ENCODE measurements around the gene C1orf226. TPM values are rescaled to one million over a fixed set of nuclear protein-coding genes. Genes with fewer than 3 reads are reported as not detected.

C1orf226 gene
- total RNA-seq, 4 donors from 2014 or later, result 1.3 to 24.4 (median 4.8) TPM

DNA sequence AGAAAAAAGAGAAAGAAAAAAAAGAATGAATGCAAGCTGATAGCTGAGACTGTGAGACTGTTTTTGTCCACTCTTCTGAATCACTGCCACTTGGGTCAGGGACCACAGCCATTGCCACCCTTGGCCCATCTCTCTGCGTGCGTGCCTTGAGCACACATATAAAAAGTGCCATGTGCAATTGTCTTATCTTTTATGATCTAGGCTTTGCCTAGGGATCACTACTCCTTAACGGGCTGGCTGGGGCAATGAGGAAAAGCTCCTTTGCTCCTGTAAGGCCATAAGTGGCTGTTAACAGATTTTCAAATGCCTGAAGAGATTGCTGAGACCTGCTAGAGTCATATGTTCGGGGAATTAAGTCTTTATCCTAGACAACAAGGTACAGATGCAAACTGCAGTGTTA, 13.1 kb upstream of the C1orf226 start:
- Histone ChIP-seq H3K36me3 (no peaks in the 10 kb centered on the region), H3K4me1 (no peaks in the 10 kb centered on the region), H3K9me3 (no peaks in the 10 kb centered on the region), H3K27me3 (no peaks in the 10 kb centered on the region), H3K4me3 (no peak overlapping the region), H3K27ac (no peak overlapping the region)
- intact Hi-C loops (cut with DNase I; ENCODE audit: low total_unique reads), result no loop called here
- DNase-seq, result no peak
- TF ChIP-seq, protein P1, sequence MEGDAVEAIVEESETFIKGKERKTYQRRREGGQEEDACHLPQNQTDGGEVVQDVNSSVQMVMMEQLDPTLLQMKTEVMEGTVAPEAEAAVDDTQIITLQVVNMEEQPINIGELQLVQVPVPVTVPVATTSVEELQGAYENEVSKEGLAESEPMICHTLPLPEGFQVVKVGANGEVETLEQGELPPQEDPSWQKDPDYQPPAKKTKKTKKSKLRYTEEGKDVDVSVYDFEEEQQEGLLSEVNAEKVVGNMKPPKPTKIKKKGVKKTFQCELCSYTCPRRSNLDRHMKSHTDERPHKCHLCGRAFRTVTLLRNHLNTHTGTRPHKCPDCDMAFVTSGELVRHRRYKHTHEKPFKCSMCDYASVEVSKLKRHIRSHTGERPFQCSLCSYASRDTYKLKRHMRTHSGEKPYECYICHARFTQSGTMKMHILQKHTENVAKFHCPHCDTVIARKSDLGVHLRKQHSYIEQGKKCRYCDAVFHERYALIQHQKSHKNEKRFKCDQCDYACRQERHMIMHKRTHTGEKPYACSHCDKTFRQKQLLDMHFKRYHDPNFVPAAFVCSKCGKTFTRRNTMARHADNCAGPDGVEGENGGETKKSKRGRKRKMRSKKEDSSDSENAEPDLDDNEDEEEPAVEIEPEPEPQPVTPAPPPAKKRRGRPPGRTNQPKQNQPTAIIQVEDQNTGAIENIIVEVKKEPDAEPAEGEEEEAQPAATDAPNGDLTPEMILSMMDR (IDR thresholded peaks at IDR 0.05), result no peak
- TF ChIP-seq POLR2A (IDR thresholded peaks at IDR 0.05), result no peak

DNA sequence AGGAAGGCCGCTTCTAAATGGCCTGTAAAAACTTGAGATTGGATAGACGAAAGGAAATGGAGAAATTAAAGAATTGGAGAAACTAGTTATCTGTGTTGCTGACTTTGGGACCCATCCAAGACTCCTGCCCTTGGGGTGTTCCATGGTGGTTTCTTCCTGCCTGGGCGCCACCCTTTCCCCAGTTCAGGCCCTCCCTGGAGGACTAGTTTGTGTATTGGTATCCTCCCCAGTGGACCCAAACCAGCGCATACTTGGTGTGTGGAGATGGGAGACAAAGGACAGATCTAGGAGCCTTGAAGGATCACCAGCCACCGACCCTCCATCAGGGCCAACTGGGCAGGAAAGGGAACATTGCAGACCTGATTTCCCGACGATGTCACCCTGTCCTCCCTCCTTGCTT, 12.0 kb upstream of the C1orf226 start:
- H3K27ac ChIP-seq, result no peak overlapping the region
- no peaks in the 10 kb centered on the region for H3K27me3 ChIP-seq
- H3K36me3 ChIP-seq, result no peaks in the 10 kb centered on the region
- intact Hi-C loops (cut with DNase I; ENCODE audit: low total_unique reads), result no loop called here
- no peak for DNase-seq
- no peaks in the 10 kb centered on the region for H3K4me1 ChIP-seq
- no peak overlapping the region for H3K4me3 ChIP-seq
- no peaks in the 10 kb centered on the region for H3K9me3 ChIP-seq
- TF ChIP-seq, protein P1 (IDR thresholded peaks at IDR 0.05), result no peak
- no peak for TF ChIP-seq POLR2A (IDR thresholded peaks at IDR 0.05)

DNA sequence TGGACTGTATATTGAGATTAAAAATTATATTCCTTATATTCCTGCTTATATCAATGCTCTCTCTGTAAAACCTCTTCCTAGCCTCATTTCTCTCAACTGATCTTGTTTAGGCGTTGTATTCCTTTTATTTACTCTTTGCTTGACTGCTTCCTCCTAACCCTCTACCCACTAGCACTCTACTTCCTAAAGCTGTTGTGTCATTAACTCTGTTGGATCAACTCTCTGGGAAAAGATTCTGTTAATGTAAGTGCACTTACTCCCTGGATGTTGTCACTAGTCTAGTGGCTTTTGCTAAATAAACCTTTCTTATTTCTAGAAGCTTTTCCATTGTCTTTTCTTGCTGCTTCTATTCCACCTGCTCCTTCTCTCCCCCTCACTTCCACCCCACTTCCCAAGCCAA, 11.4 kb upstream of the C1orf226 start:
- Histone ChIP-seq H3K9me3 (no peaks in the 10 kb centered on the region), H3K4me1 (no peaks in the 10 kb centered on the region), H3K4me3 (no peak overlapping the region), H3K36me3 (no peaks in the 10 kb centered on the region), H3K27me3 (no peaks in the 10 kb centered on the region), H3K27ac (no peak overlapping the region)
- TF ChIP-seq, protein P1 (IDR thresholded peaks at IDR 0.05), result no peak
- no peak for TF ChIP-seq POLR2A (IDR thresholded peaks at IDR 0.05)
- intact Hi-C loops (cut with DNase I; ENCODE audit: low total_unique reads), result no loop called here
- no peak for DNase-seq

GRCh38 chr1:162370721-162371120, 10.8 kb upstream of the C1orf226 start:
- DNase-seq, result no peak
- no peak for TF ChIP-seq POLR2A (IDR thresholded peaks at IDR 0.05)
- TF ChIP-seq, protein P1 (IDR thresholded peaks at IDR 0.05), result no peak
- Histone ChIP-seq H3K36me3 (no peaks in the 10 kb centered on the region), H3K4me3 (no peak overlapping the region), H3K27ac (no peak overlapping the region), H3K27me3 (no peaks in the 10 kb centered on the region), H3K4me1 (no peaks in the 10 kb centered on the region), H3K9me3 (no peaks in the 10 kb centered on the region)
- intact Hi-C loops (cut with DNase I; ENCODE audit: low total_unique reads), result no loop called here

- Histone ChIP-seq H3K36me3 (no peaks in the 10 kb centered on the region), H3K27me3 (no peaks in the 10 kb centered on the region), H3K27ac (no peak overlapping the region), H3K4me1 (no peaks in the 10 kb centered on the region), H3K9me3 (no peaks in the 10 kb centered on the region), H3K4me3 (no peak overlapping the region)
- intact Hi-C loops (cut with DNase I; ENCODE audit: low total_unique reads), result no loop called here
- DNase-seq, result no peak
- TF ChIP-seq POLR2A (IDR thresholded peaks at IDR 0.05), result no peak
- TF ChIP-seq, protein P1 (IDR thresholded peaks at IDR 0.05), result no peak
Observed at GRCh38 chr1:162371611-162372010, 9.9 kb upstream of the C1orf226 start.

Data from uterus (tissue), 4 donors.